Measurements from ENCODE around the gene POLR3F. TPM values are rescaled to one million over a fixed set of nuclear protein-coding genes. Genes with fewer than 3 reads are reported as not detected.

POLR3F gene
- total and polyA plus RNA-seq, 2 donors (not counting 1 experiment from before 2014, with no cell fraction given) = 2.9 to 13.1 TPM

- H3K27ac Mint-ChIP-seq = no peak overlapping the region
- no CpG with 5 or more reads among the region's 2 CpGs for WGBS (ENCODE audit: insufficient coverage)
- no peaks in the 10 kb centered on the region for H3K9me3 Mint-ChIP-seq (ENCODE audit: insufficient read depth)
- H3K4me1 ChIP-seq (ENCODE audit: control insufficient read depth in 2 of 2, insufficient read depth in 2 of 2, low read length in 2 of 2) = no peaks in the 10 kb centered on the region
- H2AFZ ChIP-seq (ENCODE audit: insufficient read depth, low read depth, low read length, poor library complexity, severe bottlenecking) = no peak overlapping the region
- no peaks in the 10 kb centered on the region for H3K27me3 ChIP-seq (replicated peaks in 1 of 4; ENCODE audit: control extremely low read depth in 1 of 4, control insufficient read depth in 3 of 4, insufficient read depth in 4 of 4, low read length in 3 of 4)
- H3K4me3 Mint-ChIP-seq = no peak overlapping the region
- H3K36me3 ChIP-seq (replicated peaks in 1 of 2; ENCODE audit: control extremely low read depth in 1 of 2, control insufficient read depth in 1 of 2, extremely low read depth in 1 of 2, insufficient read depth in 2 of 2, low read length in 1 of 2) = peaks cover 16 to 78% of the 10 kb centered on the region in 2 experiments
- ATAC-seq (ENCODE audit: low read depth) = no peak
- H3K9ac ChIP-seq (ENCODE audit: low read length) = no peak overlapping the region
- POLR2A ChIA-PET = no interaction called here
- CTCF ChIA-PET = no interaction called here
- H3K27ac ChIP-seq (ENCODE audit: low read length in 2 of 2) = no peak overlapping the region
- TF ChIP-seq CTCF (IDR thresholded peaks at IDR 0.05) = no peak
- TF ChIP-seq EZH2 (IDR thresholded peaks at IDR 0.05; ENCODE audit: borderline replicate concordance, insufficient read depth, low read depth, low read length, poor library complexity, severe bottlenecking) = no peak
- intact Hi-C loops (cut with micrococcal nuclease) = no loop called here
- no peaks in the 10 kb centered on the region for H3K27me3 Mint-ChIP-seq
- DNase-seq = no peak
- H3K4me2 ChIP-seq (replicated peaks; ENCODE audit: low read depth, low read length, poor library complexity, severe bottlenecking) = no peak overlapping the region
- no peak overlapping the region for H3K4me3 ChIP-seq (ENCODE audit: control extremely low read depth in 1 of 5, extremely low read depth in 1 of 5, insufficient read depth in 1 of 5, low read depth in 2 of 5, low read length in 4 of 5)
- H4K20me1 ChIP-seq (ENCODE audit: control insufficient read depth, insufficient read depth, low read length, poor library complexity, severe bottlenecking) = no peaks in the 10 kb centered on the region
- H3K4me1 Mint-ChIP-seq = no peaks in the 10 kb centered on the region
- no peaks in the 10 kb centered on the region for H3K79me2 ChIP-seq (ENCODE audit: control insufficient read depth, insufficient read depth, low read length)
- no peaks in the 10 kb centered on the region for H3K9me3 ChIP-seq (ENCODE audit: control extremely low read depth in 1 of 3, control insufficient read depth in 2 of 3, insufficient read depth in 1 of 3, low read length in 2 of 3)
Observed at GRCh38 chr20:18527339-18527738, 60.1 kb downstream of the POLR3F start.

- Mint-ChIP-seq H3K4me1 (no peaks in the 10 kb centered on the region), H3K4me3 (no peak overlapping the region), H3K9me3 (ENCODE audit: insufficient read depth) (no peaks in the 10 kb centered on the region), H3K27ac (no peak overlapping the region), H3K27me3 (no peaks in the 10 kb centered on the region)
- Histone ChIP-seq H3K9ac (ENCODE audit: low read length) (no peak overlapping the region), H3K27ac (ENCODE audit: low read length in 2 of 2) (no peak overlapping the region), H4K20me1 (ENCODE audit: control insufficient read depth, insufficient read depth, low read length, poor library complexity, severe bottlenecking) (no peaks in the 10 kb centered on the region), H3K4me3 (ENCODE audit: control extremely low read depth in 1 of 5, extremely low read depth in 1 of 5, insufficient read depth in 1 of 5, low read depth in 2 of 5, low read length in 4 of 5) (no peak overlapping the region), H2AFZ (ENCODE audit: insufficient read depth, low read depth, low read length, poor library complexity, severe bottlenecking) (no peak overlapping the region), H3K36me3 (replicated peaks in 1 of 2; ENCODE audit: control extremely low read depth in 1 of 2, control insufficient read depth in 1 of 2, extremely low read depth in 1 of 2, insufficient read depth in 2 of 2, low read length in 1 of 2) (peaks cover 16 to 83% of the 10 kb centered on the region in 2 experiments), H3K79me2 (ENCODE audit: control insufficient read depth, insufficient read depth, low read length) (no peaks in the 10 kb centered on the region), H3K4me2 (replicated peaks; ENCODE audit: low read depth, low read length, poor library complexity, severe bottlenecking) (no peak overlapping the region), H3K27me3 (replicated peaks in 1 of 4; ENCODE audit: control extremely low read depth in 1 of 4, control insufficient read depth in 3 of 4, insufficient read depth in 4 of 4, low read length in 3 of 4) (no peaks in the 10 kb centered on the region), H3K9me3 (ENCODE audit: control extremely low read depth in 1 of 3, control insufficient read depth in 2 of 3, insufficient read depth in 1 of 3, low read length in 2 of 3) (no peaks in the 10 kb centered on the region), H3K4me1 (ENCODE audit: control insufficient read depth in 2 of 2, insufficient read depth in 2 of 2, low read length in 2 of 2) (no peaks in the 10 kb centered on the region)
- no peak for TF ChIP-seq CTCF (IDR thresholded peaks at IDR 0.05)
- no peak for TF ChIP-seq EZH2 (IDR thresholded peaks at IDR 0.05; ENCODE audit: borderline replicate concordance, insufficient read depth, low read depth, low read length, poor library complexity, severe bottlenecking)
- ChIA-PET POLR2A (no interaction called here), CTCF (no interaction called here)
- intact Hi-C loops (cut with micrococcal nuclease) = no loop called here
- ATAC-seq (ENCODE audit: low read depth) = no peak
- 100% methylated on average over 2 of the region's 2 CpGs for WGBS (ENCODE audit: insufficient coverage)
- DNase-seq = no peak
Observed at GRCh38 chr20:18527836-18528235, 60.6 kb downstream of the POLR3F start.

Data from B cell (primary cell).